SW480 (cell line): ENCODE measurements around the gene TAF1.
A peak's percentile ranks its signal among the peaks of the same experiment; 100 is the strongest.
"Not testable (repeated sequence)": the region's sequence is repeated elsewhere in the genome, so short reads cannot be mapped to it uniquely, and the experiment has no call there.

Experiments
- DNase-seq: peaks from one replicate; pipeline ENCODE4 v3.0.0-alpha.2; 2016; ENCODE audit warnings: low spot score

TAF1 gene, protein sequence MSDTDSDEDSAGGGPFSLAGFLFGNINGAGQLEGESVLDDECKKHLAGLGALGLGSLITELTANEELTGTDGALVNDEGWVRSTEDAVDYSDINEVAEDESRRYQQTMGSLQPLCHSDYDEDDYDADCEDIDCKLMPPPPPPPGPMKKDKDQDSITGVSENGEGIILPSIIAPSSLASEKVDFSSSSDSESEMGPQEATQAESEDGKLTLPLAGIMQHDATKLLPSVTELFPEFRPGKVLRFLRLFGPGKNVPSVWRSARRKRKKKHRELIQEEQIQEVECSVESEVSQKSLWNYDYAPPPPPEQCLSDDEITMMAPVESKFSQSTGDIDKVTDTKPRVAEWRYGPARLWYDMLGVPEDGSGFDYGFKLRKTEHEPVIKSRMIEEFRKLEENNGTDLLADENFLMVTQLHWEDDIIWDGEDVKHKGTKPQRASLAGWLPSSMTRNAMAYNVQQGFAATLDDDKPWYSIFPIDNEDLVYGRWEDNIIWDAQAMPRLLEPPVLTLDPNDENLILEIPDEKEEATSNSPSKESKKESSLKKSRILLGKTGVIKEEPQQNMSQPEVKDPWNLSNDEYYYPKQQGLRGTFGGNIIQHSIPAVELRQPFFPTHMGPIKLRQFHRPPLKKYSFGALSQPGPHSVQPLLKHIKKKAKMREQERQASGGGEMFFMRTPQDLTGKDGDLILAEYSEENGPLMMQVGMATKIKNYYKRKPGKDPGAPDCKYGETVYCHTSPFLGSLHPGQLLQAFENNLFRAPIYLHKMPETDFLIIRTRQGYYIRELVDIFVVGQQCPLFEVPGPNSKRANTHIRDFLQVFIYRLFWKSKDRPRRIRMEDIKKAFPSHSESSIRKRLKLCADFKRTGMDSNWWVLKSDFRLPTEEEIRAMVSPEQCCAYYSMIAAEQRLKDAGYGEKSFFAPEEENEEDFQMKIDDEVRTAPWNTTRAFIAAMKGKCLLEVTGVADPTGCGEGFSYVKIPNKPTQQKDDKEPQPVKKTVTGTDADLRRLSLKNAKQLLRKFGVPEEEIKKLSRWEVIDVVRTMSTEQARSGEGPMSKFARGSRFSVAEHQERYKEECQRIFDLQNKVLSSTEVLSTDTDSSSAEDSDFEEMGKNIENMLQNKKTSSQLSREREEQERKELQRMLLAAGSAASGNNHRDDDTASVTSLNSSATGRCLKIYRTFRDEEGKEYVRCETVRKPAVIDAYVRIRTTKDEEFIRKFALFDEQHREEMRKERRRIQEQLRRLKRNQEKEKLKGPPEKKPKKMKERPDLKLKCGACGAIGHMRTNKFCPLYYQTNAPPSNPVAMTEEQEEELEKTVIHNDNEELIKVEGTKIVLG (N-terminal part only)

DNA sequence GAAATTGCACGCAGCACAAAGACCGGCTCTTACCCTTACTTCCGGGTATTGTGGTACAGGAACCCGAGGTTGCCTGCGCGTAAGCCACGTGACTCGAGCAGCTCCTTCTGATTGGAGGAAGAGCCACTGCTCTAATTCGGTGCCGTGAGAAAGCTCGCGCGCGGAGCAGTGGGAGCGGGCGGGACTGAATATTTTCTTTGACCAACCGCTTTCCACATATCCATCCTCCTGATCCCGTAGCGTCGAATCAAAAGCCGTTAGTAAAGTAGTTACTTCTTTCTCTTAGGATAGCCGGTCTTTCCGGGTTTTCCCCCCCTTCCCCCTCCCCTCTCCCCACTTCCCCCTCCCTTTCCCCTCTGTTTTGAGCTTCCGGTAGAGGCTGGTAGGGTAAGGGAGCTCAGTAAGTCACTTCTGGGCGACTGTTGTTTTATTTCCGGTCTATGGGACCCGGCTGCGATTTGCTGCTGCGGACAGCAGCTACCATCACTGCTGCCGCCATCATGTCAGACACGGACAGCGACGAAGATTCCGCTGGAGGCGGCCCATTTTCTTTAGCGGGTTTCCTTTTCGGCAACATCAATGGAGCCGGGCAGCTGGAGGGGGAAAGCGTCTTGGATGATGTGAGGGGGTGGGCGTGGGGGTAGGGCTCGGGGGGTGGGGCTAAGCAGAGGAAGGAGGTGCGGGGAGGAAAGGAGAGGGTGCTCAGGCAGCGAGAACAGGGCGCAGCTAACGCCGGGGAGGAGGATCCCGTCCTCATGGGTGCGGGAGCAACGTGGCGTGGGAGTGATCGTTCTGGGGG lies at the start of gene TAF1:
TSS of gene TAF1 (plus strand) at position 483 of the 799 bp plus-strand sequence. CDS start at position 501, 18 bp downstream.
- DNase-seq, result peak; percentile 99

DNA sequence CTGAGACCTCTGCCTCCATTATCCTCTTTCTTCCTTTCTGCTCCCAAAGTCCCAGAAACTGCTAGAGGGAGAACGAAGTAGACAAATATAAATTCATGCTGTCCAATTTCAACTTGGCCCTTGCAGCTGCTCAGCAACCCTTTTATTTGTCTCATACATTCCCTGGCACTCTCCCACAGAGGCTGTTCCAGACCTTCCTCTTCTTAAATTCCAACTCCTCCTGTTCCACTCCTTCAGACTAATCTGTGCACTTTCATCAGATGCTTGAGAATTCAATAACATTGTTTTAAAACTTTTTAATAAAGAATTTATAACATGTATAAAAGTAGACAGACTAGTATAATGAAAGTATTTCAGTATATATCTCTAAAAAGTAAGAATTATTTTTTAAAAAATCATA lies 49.2 kb upstream of the TAF1 start:
- not testable (repeated sequence) for DNase-seq

DNA sequence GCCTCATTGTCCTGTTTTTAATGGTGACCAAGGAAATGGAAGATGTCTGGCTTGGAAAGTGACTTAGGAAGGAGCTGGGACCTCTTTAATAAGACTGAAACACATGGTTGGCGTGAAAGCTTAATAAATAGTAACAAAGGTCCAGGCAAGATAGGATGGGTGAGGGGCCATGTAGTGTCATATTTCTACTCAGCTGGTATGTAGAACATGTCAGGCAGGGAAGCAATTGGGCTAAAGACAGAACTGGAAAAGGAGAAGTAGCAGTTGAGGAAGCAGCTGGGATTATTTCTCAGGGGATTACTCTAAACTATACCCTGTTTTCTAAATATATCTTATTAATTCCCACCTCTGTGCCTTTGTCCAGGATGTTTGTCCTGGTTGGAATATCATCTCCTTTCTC lies 46.0 kb upstream of the TAF1 start:
- DNase-seq, result no peak

DNA sequence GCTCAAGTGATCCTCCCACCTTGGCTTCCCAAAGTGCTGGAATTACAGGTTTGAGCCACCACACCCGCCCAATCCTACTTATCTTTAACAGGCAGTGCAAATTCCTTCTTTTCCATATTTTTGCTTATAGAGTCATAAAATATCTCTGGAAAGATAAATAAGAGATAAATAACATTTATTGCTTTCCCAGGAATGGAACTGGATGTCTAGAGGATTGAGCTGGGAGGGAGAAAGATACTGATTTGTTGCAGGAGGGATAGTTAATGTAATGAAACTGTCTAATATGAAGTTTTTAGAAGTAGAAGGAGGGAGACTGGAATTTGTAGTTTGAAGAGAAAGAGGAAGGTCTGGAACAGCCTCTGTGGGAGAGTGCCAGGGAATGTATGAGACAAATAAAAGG lies 44.4 kb upstream of the TAF1 start:
- no peak for DNase-seq

DNA sequence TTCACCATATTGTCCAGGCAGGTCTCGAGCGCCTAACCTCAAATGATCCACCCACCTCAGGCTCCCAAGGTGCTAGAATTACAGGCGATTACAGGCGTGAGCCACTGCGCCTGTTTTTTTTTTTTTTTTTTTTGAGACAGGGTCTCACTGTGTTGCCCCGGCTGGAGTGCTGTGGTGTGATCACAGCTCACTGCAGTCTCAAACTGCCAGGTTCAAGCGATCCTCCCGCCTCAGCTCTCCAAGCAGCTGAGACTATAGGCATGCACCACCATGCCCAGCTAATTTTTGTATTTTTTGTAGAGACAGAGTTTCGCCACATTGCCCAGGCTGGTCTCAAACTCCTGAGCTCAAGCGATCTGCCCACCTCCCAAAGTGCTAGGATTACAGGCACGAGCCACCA lies 41.7 kb upstream of the TAF1 start:
- DNase-seq, result not testable (repeated sequence)

DNA sequence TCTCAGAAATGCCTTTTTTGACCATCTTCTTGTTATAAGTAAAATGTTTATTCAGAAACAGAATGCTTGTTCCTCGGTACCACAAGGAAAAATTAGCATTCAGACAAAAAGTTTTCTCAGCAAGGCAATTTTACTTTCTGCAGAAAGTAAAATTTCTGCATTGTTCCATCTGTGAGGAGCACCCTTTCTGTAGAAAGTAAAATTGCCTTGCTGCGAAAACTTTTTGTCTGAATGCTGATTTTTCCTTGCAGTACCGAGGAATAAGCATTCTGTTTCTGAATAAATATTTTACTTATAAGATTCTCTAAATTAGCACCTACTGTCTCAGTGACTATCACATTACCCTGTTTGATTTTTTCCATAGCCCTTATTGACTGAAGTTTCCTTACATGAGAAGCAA lies 39.8 kb upstream of the TAF1 start:
- DNase-seq, result no peak

DNA sequence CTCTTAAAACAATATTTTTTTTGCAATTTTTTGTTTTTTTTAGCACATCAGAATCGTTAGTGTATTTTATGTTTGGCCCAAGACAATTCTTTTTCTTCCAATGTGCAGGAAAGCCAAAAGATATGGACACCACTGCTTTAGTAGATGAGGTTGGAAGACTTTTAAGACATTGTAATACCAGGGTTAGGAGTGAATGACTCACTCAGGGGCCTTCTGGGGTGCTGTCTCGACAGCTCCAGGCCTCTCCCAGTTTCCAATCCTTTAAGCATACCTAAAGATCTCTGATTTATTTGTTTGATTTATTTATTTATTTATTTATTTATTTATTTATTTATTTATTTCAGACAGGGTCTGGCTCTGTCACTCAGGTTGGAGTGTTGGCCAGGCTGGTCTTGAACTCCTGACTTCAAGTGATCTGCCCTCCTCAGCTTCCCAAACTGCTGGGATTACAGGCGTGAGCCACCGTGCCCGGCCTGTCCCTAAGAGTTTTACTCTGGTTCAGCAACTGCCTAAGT lies 16.9 kb upstream of the TAF1 start:
- not testable (repeated sequence) for DNase-seq

DNA sequence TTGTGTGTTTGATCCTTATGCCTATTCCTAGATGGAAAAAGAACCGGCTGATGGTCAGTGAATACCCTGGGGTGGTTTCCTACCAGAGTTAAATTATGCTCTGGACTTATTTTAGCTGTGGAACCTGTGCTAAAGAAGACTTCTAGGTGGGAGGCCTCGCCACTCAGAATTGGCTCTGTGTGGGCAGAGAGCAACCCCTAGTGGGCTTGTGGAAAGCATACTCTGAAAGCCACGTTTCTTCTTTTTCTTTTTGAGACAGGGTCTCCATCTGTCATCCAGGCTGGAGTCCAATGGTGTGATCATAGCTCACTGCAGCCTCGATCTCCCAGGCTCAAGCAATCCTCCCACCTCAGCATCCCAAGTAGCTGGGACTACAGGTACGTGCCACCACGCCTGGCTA lies 16.3 kb upstream of the TAF1 start:
- not testable (repeated sequence) for DNase-seq

DNA sequence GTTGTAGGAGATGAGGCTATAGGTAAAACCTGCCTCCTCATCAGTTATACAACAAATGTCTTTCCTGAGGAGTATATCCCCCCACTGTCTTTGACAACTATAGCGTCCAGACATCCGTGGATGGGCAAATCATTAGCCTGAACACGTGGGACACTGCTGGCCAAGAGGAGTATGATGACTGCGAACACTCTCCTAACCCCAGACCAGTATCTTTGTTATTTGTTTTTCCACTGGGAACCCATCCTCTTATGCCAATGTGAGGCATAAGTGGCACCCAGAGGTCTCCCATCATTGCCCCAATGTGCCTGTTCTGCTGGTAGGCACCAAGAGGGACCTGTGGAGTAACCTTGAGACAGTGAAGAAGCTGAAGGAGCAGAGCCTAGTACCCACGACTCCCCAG lies 13.7 kb upstream of the TAF1 start:
- DNase-seq, result not testable (repeated sequence)

DNA sequence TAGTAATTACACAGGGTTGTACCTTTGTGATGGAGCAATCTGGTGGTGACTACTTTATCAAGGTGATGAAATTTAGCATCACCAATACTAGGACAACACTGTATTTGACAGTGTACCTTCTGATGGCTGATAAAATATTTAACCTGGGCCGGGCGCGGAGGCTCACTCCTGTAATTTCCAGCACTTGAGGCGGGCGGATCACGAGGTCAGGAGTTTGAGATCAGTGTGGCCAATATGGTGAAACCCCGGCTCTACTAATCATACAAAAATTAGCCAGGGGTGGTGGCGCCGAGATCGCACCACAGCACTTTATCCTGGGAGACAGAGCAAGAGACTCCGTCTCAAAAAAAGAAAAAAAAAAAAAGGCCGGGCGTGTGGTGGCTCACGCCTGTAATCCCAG lies 1.9 kb upstream of the TAF1 start:
- DNase-seq, result no peak

DNA sequence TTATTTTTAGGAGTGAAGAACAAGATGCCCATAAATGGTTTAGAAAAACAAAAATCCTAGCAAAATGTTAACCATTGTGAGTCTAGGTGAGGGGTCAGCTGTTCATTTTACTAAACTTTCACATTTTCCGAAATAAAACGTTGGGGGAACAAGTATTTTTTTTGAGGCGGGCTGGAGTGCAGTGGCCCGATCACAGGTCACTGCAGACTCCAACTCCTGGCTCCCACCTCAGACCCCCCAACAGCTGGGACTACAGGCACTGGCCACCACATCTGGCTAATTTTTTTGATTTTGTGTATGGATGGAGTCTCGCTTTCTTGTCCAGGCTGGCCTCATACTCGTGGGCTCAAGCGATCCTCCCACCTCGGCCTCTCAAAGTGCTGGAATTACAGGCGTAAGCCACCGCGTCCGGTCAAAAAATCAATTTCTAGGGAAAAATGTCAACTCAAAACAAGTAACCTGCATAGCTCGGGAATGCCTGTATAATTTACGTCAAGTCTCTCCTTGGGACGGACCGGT lies 742 bp upstream of the TAF1 start:
- no peak for DNase-seq

DNA sequence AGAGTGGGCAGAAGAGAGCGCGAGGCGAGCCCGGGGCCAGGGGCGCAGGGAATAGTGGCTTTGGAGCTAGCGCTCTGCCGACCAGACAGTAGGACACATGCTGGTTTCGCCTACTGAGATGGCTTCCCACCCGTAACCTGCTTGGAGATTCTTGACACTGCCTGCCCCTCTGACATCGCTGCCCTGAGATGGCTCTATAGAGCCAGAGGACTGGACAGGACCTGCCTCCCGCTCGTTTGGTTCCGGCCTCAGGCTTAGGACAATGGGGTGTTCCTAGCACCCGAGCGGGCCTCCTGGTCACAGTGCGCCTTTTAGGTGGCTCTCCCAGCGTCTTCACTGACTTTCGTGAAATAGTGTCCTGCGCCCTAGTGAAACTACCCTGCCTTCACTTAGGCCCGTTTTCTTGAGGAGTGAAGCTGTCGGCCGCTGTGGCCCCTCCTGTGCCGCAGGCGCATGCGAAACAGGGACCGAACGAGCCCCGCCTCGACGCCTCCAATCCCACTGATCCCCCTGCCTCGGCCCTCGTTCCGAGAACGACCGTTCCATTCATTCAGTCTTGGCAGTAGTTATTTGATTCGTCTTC lies 608 bp downstream of the TAF1 start:
- DNase-seq, result peak; percentile 27

DNA sequence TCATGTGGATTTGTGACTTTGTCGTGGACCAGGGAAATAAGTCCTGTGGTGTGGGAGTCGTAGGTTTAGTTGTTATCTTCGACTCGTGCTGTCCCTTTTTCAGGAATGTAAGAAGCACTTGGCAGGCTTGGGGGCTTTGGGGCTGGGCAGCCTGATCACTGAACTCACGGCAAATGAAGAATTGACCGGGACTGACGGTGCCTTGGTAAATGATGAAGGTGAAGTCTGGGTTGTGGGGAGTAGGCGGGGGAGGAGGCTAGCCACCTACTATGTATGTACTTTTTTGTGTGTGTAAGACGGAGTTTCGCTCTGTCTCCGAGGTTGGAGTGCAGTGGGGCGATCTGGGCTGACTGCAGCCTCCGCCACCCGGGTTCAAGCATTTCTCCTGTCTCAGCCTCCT lies 1.2 kb downstream of the TAF1 start:
- no peak for DNase-seq

DNA sequence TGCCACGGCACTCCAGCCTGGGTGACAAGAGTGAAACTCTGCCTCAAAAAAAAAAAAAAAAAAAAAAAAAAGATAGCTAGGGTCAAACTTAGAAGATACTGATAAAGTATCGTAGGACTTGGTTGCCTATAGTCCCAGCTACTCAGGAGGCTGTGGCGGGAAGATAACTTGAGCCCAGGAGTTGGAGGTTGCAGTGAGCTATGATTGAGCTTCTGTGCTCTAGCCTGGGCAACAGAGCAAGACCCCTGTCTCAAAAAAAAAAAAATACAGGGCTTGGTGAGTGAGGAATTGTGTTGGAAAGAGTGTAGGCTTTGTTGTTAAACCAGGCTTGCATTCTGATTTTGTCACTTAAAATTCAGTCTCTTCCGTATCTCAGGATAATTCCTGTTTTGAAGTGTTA lies 6.2 kb downstream of the TAF1 start:
- no peak for DNase-seq

DNA sequence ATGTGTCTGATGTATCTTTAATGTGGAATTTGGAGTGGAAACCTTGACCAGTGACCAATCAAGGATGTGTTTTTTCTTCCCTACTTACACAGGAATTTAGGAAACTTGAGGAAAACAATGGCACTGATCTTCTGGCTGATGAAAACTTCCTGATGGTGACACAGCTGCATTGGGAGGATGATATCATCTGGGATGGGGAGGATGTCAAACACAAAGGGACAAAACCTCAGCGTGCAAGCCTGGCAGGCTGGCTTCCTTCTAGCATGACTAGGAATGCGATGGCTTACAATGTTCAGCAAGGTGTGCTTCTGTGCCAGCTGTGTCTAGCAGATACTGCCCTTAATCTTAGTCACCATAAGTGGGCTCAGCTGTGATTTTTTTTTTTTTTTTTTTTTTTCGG lies 12.6 kb downstream of the TAF1 start:
- DNase-seq, result no peak

DNA sequence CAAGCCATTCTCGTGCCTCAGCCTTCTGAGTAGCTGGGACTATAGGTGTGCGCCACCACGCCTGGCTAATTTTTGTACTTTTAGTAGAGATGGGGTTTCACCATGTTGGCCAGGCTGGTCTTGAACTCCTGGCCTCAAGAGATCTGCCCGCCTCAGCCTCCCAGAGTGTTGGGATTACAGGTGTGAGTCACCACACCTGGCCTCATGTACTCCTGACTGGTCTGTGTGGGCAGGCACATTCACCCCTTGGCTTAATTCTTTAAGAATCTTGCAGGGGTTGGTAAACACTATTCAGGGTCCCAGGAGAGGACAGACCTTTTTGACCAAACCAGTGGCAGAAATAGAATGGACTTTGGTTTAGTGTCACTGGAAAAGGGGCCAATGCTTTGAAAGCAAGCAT lies 25.6 kb downstream of the TAF1 start:
- DNase-seq, result not testable (repeated sequence)

DNA sequence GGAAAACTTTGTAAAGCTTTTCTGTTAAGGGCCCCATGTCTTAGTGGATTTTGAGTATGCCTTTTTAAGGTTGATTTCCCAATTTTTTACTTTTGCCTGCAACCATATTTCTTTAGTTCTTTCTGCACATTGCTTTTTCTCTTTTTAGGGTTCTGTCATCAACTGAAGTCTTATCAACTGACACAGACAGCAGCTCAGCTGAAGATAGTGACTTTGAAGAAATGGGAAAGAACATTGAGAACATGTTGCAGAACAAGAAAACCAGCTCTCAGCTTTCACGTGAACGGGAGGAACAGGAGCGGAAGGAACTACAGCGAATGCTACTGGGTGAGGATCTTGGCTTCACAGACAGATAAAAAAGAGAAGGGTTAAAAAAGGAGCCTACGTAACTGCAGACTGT lies 27.8 kb downstream of the TAF1 start:
- no peak for DNase-seq

DNA sequence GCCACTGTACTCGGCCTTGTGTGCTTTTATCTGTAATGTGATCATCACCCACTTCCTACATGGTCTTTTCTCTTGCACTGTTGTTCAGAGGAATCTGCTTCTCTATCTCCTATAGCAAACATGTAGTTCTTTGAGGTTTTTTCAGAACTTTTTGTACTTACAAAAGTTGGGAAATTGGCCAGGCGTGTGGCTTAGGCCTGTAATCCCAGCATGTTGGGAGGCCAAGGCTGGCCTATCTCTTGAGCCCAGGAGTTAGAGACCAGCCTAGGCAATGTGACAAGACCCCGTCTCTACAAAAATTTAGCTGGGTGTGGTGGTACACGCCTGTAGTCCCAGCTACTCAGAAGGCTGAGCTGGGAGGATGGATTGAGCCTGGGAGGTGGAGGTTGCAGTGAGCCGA lies 30.4 kb downstream of the TAF1 start:
- DNase-seq, result no peak

DNA sequence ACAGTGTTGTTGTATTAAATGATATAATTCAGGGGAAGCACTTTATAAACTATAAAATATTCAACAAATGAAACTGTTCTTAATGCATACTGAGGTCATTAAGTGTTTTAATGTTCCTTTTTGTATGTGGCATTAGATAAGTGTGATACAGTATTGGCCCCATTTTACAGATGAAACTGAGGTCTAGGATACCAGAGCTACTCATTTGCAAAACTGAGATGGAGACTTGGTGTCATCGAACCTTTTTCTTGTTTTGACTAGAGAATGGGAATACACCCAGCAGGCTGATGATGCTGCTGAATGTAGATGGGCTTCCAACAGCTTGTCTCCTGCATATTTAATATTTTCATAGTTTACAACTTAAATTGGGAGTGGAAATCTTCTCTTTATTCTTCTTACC lies 34.6 kb downstream of the TAF1 start:
- DNase-seq, result no peak

DNA sequence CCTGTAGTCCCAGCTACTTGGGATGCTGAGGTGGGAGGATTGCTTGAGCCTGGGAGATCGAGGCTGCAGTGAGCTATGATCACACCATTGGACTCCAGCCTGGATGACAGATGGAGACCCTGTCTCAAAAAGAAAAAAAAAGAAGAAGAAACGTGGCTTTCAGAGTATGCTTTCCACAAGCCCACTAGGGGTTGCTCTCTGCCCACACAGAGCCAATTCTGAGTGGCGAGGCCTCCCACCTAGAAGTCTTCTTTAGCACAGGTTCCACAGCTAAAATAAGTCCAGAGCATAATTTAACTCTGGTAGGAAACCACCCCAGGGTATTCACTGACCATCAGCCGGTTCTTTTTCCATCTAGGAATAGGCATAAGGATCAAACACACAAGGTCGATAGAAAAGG lies 50.1 kb downstream of the TAF1 start:
- DNase-seq, result not testable (repeated sequence)

DNA sequence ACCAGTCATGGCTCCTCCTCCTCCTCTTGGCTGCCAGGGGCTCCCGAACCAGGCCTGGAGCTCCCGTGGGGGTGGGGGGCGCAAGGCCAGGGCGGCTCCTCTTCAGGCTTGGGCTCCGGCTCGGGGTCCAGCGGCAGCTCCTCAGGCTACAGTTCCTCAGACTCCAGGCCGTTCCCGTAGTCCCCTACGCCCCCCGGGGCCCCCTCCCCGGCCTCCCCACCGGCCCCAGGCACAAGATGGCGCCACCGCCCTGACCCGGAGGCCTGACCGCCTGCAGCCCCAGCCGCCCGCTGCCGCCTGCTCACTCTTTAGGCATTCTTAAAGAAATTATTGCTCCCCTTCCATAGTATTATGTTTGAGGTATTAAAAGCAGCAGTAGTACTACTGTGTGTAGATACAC lies 54.5 kb downstream of the TAF1 start:
- DNase-seq, result no peak
